ENCODE measurements around the gene OR2W3. TPM values are rescaled to one million over a fixed set of nuclear protein-coding genes. Genes with fewer than 3 reads are reported as not detected.

Gene OR2W3
- total RNA-seq, 1 experiment from 2014 or later = not detected

DNA sequence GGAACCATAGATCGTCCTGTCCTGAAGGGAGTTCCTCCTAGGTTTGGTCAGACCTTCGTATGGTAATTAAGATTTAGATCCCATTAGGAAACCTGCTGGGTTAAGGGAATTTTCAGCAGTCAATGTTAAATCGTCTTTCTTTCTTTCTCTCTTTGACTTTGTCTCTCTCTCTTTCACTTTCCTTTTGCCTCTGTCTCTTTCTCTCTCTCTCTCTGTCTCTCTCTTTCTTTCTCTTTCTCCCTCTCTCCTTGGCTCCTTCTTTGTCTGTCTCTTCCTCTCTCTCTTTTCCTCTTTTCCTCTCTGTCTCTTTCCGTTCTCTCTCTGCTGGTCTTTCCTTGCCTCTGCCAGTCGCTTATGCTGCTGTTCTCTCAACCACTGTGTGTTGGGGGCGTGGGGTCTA lies 8.7 kb downstream of the OR2W3 start:
- no peak for ATAC-seq
- Histone ChIP-seq H3K36me3 (ENCODE audit: control insufficient read depth in 1 of 2, insufficient read depth in 2 of 2, low read length in 2 of 2) (no peaks in the 10 kb centered on the region), H3K4me3 (replicated peaks in 1 of 2; ENCODE audit: low read depth in 1 of 2, low read length in 2 of 2) (no peak overlapping the region), H3K4me1 (ENCODE audit: control insufficient read depth in 1 of 2, insufficient read depth in 2 of 2, low read length in 2 of 2) (no peaks in the 10 kb centered on the region), H3K9ac (ENCODE audit: low read length) (no peak overlapping the region), H3K9me3 (ENCODE audit: control insufficient read depth in 1 of 2, insufficient read depth in 1 of 2, low read depth in 1 of 2, low read length in 2 of 2) (peaks cover 0 to 5% of the 10 kb centered on the region in 2 experiments; a peak in 2 of 4 replicates), H3K27ac (ENCODE audit: low read depth, low read length) (no peak overlapping the region), H3K79me2 (ENCODE audit: insufficient read depth, low read length) (no peaks in the 10 kb centered on the region), H3K9me2 (ENCODE audit: insufficient read depth) (no peaks in the 10 kb centered on the region), H2AFZ (ENCODE audit: low read depth, low read length, poor library complexity, severe bottlenecking) (no peak overlapping the region), H3K4me2 (ENCODE audit: low read length) (no peak overlapping the region), H4K20me1 (ENCODE audit: insufficient read depth) (no peaks in the 10 kb centered on the region), H3K27me3 (ENCODE audit: insufficient read depth, low read length) (no peaks in the 10 kb centered on the region)
- intact Hi-C loops (cut with micrococcal nuclease) = no loop called here
- BruUV-seq (replicated peaks) = no TSS peak
- POLR2A ChIA-PET = no interaction called here
- RAD21 ChIA-PET (ENCODE audit: low non-redundant PET in 1 of 2, low total read pairs in 2 of 2, uncharacterized antibody in 2 of 2, unreplicated experiment in 2 of 2) = no interaction called here
- TF ChIP-seq EGR1 (IDR thresholded peaks at IDR 0.05; ENCODE audit: low read depth) (no peak), POLR2A (IDR thresholded peaks at IDR 0.05; ENCODE audit: borderline replicate concordance, extremely low read depth, insufficient read depth, insufficient read length) (no peak), EZH2 (IDR thresholded peaks at IDR 0.05) (no peak), SRF (IDR thresholded peaks at IDR 0.05; ENCODE audit: low read depth) (no peak), FOSL1 (IDR thresholded peaks at IDR 0.05; ENCODE audit: low read depth) (no peak), SIN3A (IDR thresholded peaks at IDR 0.05; ENCODE audit: low read depth) (no peak), YY1 (IDR thresholded peaks at IDR 0.05; ENCODE audit: extremely low read depth, insufficient replicate concordance, low read depth, low read length) (no peak), SP1 (IDR thresholded peaks at IDR 0.05; ENCODE audit: low read depth) (no peak), CEBPB (IDR thresholded peaks at IDR 0.05; ENCODE audit: low read depth) (no peak), CBX3 (IDR thresholded peaks at IDR 0.05; ENCODE audit: low read depth) (no peak), ELF1 (IDR thresholded peaks at IDR 0.05; ENCODE audit: borderline replicate concordance, low read depth) (no peak), JUND (IDR thresholded peaks at IDR 0.05) (no peak), POLR2AphosphoS5 (IDR thresholded peaks at IDR 0.05; ENCODE audit: low read depth, low read length) (no peak), ZNF274 (IDR thresholded peaks at IDR 0.05; ENCODE audit: low read depth, low read length) (no peak), RAD21 (IDR thresholded peaks at IDR 0.05; ENCODE audit: low read depth) (no peak), ZFX (IDR thresholded peaks at IDR 0.05) (no peak)
- TF ChIP-seq, protein P1, sequence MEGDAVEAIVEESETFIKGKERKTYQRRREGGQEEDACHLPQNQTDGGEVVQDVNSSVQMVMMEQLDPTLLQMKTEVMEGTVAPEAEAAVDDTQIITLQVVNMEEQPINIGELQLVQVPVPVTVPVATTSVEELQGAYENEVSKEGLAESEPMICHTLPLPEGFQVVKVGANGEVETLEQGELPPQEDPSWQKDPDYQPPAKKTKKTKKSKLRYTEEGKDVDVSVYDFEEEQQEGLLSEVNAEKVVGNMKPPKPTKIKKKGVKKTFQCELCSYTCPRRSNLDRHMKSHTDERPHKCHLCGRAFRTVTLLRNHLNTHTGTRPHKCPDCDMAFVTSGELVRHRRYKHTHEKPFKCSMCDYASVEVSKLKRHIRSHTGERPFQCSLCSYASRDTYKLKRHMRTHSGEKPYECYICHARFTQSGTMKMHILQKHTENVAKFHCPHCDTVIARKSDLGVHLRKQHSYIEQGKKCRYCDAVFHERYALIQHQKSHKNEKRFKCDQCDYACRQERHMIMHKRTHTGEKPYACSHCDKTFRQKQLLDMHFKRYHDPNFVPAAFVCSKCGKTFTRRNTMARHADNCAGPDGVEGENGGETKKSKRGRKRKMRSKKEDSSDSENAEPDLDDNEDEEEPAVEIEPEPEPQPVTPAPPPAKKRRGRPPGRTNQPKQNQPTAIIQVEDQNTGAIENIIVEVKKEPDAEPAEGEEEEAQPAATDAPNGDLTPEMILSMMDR (IDR thresholded peaks at IDR 0.05 in 2 of 3, conservative IDR thresholded peaks at IDR 0.05 in 1 of 3; ENCODE audit: borderline replicate concordance in 1 of 3, insufficient read depth in 1 of 3, low read depth in 2 of 3, low read length in 2 of 3) = no peak
- TF ChIP-seq, protein P2, sequence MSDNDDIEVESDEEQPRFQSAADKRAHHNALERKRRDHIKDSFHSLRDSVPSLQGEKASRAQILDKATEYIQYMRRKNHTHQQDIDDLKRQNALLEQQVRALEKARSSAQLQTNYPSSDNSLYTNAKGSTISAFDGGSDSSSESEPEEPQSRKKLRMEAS (IDR thresholded peaks at IDR 0.05) = no peak
- TF ChIP-seq, protein P3, sequence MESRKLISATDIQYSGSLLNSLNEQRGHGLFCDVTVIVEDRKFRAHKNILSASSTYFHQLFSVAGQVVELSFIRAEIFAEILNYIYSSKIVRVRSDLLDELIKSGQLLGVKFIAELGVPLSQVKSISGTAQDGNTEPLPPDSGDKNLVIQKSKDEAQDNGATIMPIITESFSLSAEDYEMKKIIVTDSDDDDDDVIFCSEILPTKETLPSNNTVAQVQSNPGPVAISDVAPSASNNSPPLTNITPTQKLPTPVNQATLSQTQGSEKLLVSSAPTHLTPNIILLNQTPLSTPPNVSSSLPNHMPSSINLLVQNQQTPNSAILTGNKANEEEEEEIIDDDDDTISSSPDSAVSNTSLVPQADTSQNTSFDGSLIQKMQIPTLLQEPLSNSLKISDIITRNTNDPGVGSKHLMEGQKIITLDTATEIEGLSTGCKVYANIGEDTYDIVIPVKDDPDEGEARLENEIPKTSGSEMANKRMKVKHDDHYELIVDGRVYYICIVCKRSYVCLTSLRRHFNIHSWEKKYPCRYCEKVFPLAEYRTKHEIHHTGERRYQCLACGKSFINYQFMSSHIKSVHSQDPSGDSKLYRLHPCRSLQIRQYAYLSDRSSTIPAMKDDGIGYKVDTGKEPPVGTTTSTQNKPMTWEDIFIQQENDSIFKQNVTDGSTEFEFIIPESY (IDR thresholded peaks at IDR 0.05; ENCODE audit: extremely low read depth, insufficient replicate concordance, low read length) = no peak
- TF ChIP-seq, protein P4, sequence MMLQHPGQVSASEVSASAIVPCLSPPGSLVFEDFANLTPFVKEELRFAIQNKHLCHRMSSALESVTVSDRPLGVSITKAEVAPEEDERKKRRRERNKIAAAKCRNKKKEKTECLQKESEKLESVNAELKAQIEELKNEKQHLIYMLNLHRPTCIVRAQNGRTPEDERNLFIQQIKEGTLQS (IDR thresholded peaks at IDR 0.05) = no peak
- CTCF ChIA-PET = no interaction called here
- DNase-seq (ENCODE audit: low read depth, low spot score) = no peak

Data from HCT116 (cell line).